Measurements from ENCODE around the gene RACGAP1.
A peak's percentile ranks its signal among the peaks of the same experiment; 100 is the strongest.

RACGAP1 gene

GRCh38 chr12:50021031-50021430 lies 4.3 kb downstream of the RACGAP1 start:
- DNase-seq (ENCODE audit: low read depth) = peak; percentile 24
- Histone ChIP-seq H3K4me1 (ENCODE audit: control insufficient read depth, insufficient read depth, low read length) (peaks cover 32% of the 10 kb centered on the region), H3K4me3 (ENCODE audit: low read length) (no peak overlapping the region), H3K9me3 (ENCODE audit: control insufficient read depth, low read length) (no peaks in the 10 kb centered on the region), H3K27me3 (replicated peaks; ENCODE audit: control insufficient read depth, insufficient read depth, low read length) (no peaks in the 10 kb centered on the region), H3K9ac (ENCODE audit: low read length) (no peak overlapping the region), H3K36me3 (ENCODE audit: control insufficient read depth, insufficient read depth, low read length, severe bottlenecking) (no peaks in the 10 kb centered on the region)

GRCh38 chr12:50019524-50019923 lies 5.8 kb downstream of the RACGAP1 start:
- H3K36me3 ChIP-seq (ENCODE audit: control insufficient read depth, insufficient read depth, low read length, severe bottlenecking) = no peaks in the 10 kb centered on the region
- H3K27me3 ChIP-seq (replicated peaks; ENCODE audit: control insufficient read depth, insufficient read depth, low read length) = no peaks in the 10 kb centered on the region
- no peak overlapping the region for H3K4me3 ChIP-seq (ENCODE audit: low read length)
- peaks cover 26% of the 10 kb centered on the region for H3K4me1 ChIP-seq (ENCODE audit: control insufficient read depth, insufficient read depth, low read length)
- no peaks in the 10 kb centered on the region for H3K9me3 ChIP-seq (ENCODE audit: control insufficient read depth, low read length)
- DNase-seq (ENCODE audit: low read depth) = no peak
- H3K9ac ChIP-seq (ENCODE audit: low read length) = no peak overlapping the region

GRCh38 chr12:50018968-50019367 lies 6.3 kb downstream of the RACGAP1 start:
- Histone ChIP-seq H3K4me1 (ENCODE audit: control insufficient read depth, insufficient read depth, low read length) (peaks cover 21% of the 10 kb centered on the region), H3K9me3 (ENCODE audit: control insufficient read depth, low read length) (no peaks in the 10 kb centered on the region), H3K27me3 (replicated peaks; ENCODE audit: control insufficient read depth, insufficient read depth, low read length) (no peaks in the 10 kb centered on the region), H3K9ac (ENCODE audit: low read length) (no peak overlapping the region), H3K36me3 (ENCODE audit: control insufficient read depth, insufficient read depth, low read length, severe bottlenecking) (no peaks in the 10 kb centered on the region), H3K4me3 (ENCODE audit: low read length) (no peak overlapping the region)
- DNase-seq (ENCODE audit: low read depth) = no peak

- no peaks in the 10 kb centered on the region for H3K36me3 ChIP-seq (ENCODE audit: control insufficient read depth, insufficient read depth, low read length, severe bottlenecking)
- H3K9ac ChIP-seq (ENCODE audit: low read length) = peak overlapping the region; percentile 88
- H3K4me3 ChIP-seq (ENCODE audit: low read length) = peak overlapping the region; percentile 78
- H3K4me1 ChIP-seq (ENCODE audit: control insufficient read depth, insufficient read depth, low read length) = peaks cover 21% of the 10 kb centered on the region
- no peak for DNase-seq (ENCODE audit: low read depth)
- H3K27me3 ChIP-seq (replicated peaks; ENCODE audit: control insufficient read depth, insufficient read depth, low read length) = no peaks in the 10 kb centered on the region
- H3K9me3 ChIP-seq (ENCODE audit: control insufficient read depth, low read length) = no peaks in the 10 kb centered on the region
Measured at GRCh38 chr12:50018154-50018553, 7.1 kb downstream of the RACGAP1 start.

DNA sequence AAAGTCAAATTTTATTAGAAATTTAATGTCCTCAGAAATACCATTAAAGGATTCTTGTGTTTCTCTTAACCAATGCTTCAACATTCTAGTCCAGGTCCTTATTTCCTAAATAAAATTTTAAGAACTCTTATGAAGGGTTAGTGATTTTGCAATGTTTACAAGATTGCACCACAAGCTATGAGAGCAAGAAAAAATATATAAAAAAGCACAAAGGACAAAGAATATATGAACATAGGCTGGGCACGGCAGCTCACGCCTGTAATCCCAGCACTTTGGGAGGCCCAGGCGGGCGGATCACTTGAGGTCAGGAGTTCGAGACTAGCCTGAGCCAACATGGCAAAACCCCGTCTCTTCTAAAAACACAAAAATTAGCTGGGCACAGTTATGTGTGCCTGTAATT lies 7.7 kb downstream of the RACGAP1 start:
- Histone ChIP-seq H3K4me3 (ENCODE audit: low read length) (peak overlapping the region; percentile 78), H3K27me3 (replicated peaks; ENCODE audit: control insufficient read depth, insufficient read depth, low read length) (no peaks in the 10 kb centered on the region), H3K9ac (ENCODE audit: low read length) (peak overlapping the region; percentile 88), H3K36me3 (ENCODE audit: control insufficient read depth, insufficient read depth, low read length, severe bottlenecking) (no peaks in the 10 kb centered on the region), H3K4me1 (ENCODE audit: control insufficient read depth, insufficient read depth, low read length) (peaks cover 21% of the 10 kb centered on the region), H3K9me3 (ENCODE audit: control insufficient read depth, low read length) (no peaks in the 10 kb centered on the region)
- DNase-seq (ENCODE audit: low read depth) = peak; percentile 82

GRCh38 chr12:50016501-50017475 lies 8.5 kb downstream of the RACGAP1 start:
- Histone ChIP-seq H3K9me3 (ENCODE audit: control insufficient read depth, low read length) (no peaks in the 10 kb centered on the region), H3K4me3 (ENCODE audit: low read length) (peak overlapping the region; percentile 78)

DNA sequence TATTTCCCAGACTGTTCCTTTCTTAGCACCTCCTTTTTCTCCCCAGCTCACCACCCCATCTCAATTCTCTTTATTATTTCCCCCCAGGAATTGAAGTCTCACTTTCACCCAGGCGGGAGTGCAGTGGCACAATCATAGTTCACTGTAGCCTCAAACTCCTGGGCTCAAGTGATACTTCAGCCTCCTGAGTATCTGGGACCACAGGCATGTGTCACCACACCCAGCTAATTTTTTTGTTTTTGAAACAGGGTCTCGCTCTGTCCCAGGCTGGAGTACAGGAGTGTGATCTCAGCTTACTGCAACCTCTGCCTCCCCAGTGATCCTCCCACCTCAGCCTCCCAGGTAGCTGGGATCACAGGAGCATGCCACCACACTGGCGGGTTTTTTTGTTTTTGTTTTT lies 11.0 kb downstream of the RACGAP1 start:
- no peaks in the 10 kb centered on the region for H3K9me3 ChIP-seq (ENCODE audit: control insufficient read depth, low read length)
- H3K36me3 ChIP-seq (ENCODE audit: control insufficient read depth, insufficient read depth, low read length, severe bottlenecking) = no peaks in the 10 kb centered on the region
- peaks cover 21% of the 10 kb centered on the region for H3K4me1 ChIP-seq (ENCODE audit: control insufficient read depth, insufficient read depth, low read length)
- no peak overlapping the region for H3K4me3 ChIP-seq (ENCODE audit: low read length)
- DNase-seq (ENCODE audit: low read depth) = no peak
- no peak overlapping the region for H3K9ac ChIP-seq (ENCODE audit: low read length)
- H3K27me3 ChIP-seq (replicated peaks; ENCODE audit: control insufficient read depth, insufficient read depth, low read length) = no peaks in the 10 kb centered on the region

More at GRCh38 chr12:50016501-50017475, 8.5 kb downstream of the RACGAP1 start:
- H3K4me1 ChIP-seq (ENCODE audit: control insufficient read depth, insufficient read depth, low read length) = peaks cover 21% of the 10 kb centered on the region
- H3K9ac ChIP-seq (ENCODE audit: low read length) = peak overlapping the region; percentile 88
- H3K36me3 ChIP-seq (ENCODE audit: control insufficient read depth, insufficient read depth, low read length, severe bottlenecking) = no peaks in the 10 kb centered on the region
- peak; percentile 56 for DNase-seq (ENCODE audit: low read depth)
- H3K27me3 ChIP-seq (replicated peaks; ENCODE audit: control insufficient read depth, insufficient read depth, low read length) = no peaks in the 10 kb centered on the region

GRCh38 chr12:50013361-50014147 lies 11.7 kb downstream of the RACGAP1 start:
- no peak overlapping the region for H3K9ac ChIP-seq (ENCODE audit: low read length)
- H3K4me1 ChIP-seq (ENCODE audit: control insufficient read depth, insufficient read depth, low read length) = peaks cover 21% of the 10 kb centered on the region
- no peaks in the 10 kb centered on the region for H3K36me3 ChIP-seq (ENCODE audit: control insufficient read depth, insufficient read depth, low read length, severe bottlenecking)
- H3K27me3 ChIP-seq (replicated peaks; ENCODE audit: control insufficient read depth, insufficient read depth, low read length) = no peaks in the 10 kb centered on the region
- no peak for DNase-seq (ENCODE audit: low read depth)
- no peaks in the 10 kb centered on the region for H3K9me3 ChIP-seq (ENCODE audit: control insufficient read depth, low read length)
- no peak overlapping the region for H3K4me3 ChIP-seq (ENCODE audit: low read length)

DNA sequence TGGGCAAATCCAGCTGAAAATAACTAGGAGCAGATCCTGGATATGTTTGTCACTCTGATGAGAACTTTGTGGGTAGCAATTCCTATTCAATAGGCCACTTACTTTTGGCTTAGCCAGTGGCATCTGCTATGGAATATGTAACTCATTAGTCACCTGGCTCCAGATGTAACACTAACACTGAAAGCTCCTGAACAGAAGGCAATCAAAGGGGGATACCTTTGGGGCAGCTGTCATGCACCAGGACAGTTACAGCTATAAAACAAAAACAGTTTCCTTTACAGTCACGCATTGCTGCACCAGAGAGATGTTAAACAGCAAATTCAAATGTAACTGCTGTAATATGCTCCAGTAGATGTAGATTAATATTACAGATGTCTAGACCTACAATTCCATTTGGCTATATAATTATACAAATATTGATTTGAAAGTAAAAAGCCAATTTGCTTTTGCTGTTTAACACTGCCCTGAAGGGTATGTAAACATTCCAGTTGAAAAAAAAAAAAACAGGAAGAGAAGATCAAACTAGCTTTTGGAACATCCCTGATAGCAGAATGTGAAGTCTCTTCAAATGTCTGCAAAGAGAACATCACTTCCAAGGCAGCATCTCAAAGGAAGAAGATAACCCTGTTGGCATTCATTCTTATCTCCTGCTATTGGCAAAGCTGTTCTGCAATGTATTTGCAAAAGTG lies 18.4 kb downstream of the RACGAP1 start:
- peak; percentile 42 for DNase-seq (ENCODE audit: low read depth)
- Histone ChIP-seq H3K4me1 (ENCODE audit: control insufficient read depth, insufficient read depth, low read length) (peaks cover 47% of the 10 kb centered on the region), H3K9me3 (ENCODE audit: control insufficient read depth, low read length) (no peaks in the 10 kb centered on the region), H3K27me3 (replicated peaks; ENCODE audit: control insufficient read depth, insufficient read depth, low read length) (no peaks in the 10 kb centered on the region), H3K36me3 (ENCODE audit: control insufficient read depth, insufficient read depth, low read length, severe bottlenecking) (no peaks in the 10 kb centered on the region), H3K9ac (ENCODE audit: low read length) (no peak overlapping the region), H3K4me3 (ENCODE audit: low read length) (no peak overlapping the region)

DNA sequence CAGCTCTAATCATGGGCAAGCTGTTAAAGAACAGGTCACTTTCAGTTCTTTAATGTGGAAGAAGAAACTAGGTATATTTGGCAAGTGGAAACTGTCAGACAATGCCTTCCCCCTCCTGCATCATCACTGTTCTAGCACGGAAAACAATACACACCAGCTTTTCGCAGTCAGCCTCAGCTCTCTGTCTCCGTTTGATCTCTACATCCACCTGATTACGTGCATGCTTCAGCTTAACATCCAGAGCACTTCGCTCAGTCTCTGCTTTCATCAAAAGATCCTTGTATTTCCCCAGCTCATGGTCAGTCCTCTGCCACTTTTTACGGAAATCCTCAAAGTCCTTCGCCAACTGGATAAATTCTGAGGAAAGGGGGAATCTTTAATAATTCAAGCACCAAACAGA lies 19.0 kb downstream of the RACGAP1 start:
- Histone ChIP-seq H3K4me1 (ENCODE audit: control insufficient read depth, insufficient read depth, low read length) (peaks cover 53% of the 10 kb centered on the region), H3K27me3 (replicated peaks; ENCODE audit: control insufficient read depth, insufficient read depth, low read length) (no peaks in the 10 kb centered on the region), H3K9ac (ENCODE audit: low read length) (no peak overlapping the region), H3K4me3 (ENCODE audit: low read length) (no peak overlapping the region), H3K9me3 (ENCODE audit: control insufficient read depth, low read length) (no peaks in the 10 kb centered on the region), H3K36me3 (ENCODE audit: control insufficient read depth, insufficient read depth, low read length, severe bottlenecking) (no peaks in the 10 kb centered on the region)
- DNase-seq (ENCODE audit: low read depth) = no peak

DNA sequence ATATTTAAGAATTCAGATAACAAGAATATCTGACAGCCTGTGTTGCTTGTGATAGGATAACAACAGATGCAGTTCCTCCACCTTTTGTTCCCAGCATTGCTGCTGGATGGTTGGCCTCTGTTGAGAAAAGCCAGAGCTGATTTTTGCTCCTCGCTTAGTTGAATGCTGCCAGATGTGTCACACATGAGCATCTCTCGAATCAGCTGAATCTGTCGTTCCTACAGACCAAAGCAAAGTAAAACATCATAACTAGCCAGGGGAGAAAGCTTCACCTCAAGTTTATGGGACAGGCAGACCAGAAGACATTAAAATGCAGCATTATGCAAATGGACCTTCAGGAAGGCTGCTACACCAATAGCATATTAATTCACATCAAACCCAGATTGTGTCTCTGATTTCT lies 20.1 kb downstream of the RACGAP1 start:
- Histone ChIP-seq H3K9ac (ENCODE audit: low read length) (no peak overlapping the region), H3K4me1 (ENCODE audit: control insufficient read depth, insufficient read depth, low read length) (peaks cover 61% of the 10 kb centered on the region), H3K4me3 (ENCODE audit: low read length) (no peak overlapping the region), H3K36me3 (ENCODE audit: control insufficient read depth, insufficient read depth, low read length, severe bottlenecking) (no peaks in the 10 kb centered on the region), H3K9me3 (ENCODE audit: control insufficient read depth, low read length) (no peaks in the 10 kb centered on the region), H3K27me3 (replicated peaks; ENCODE audit: control insufficient read depth, insufficient read depth, low read length) (no peaks in the 10 kb centered on the region)
- no peak for DNase-seq (ENCODE audit: low read depth)

Measured in adipocyte (in vitro differentiated cells).